GM12878 (cell line): Measurements from ENCODE around the gene WRAP73. TPM values are rescaled to one million over a fixed set of nuclear protein-coding genes. Genes with fewer than 3 reads are reported as not detected.

Experiments
- ATAC-seq: fragments of 200-7000 bp; cut with Tn5 transposase; 3 replicates; pipeline ENCODE4 v1.9.1; 2020; ENCODE audit warnings: mild to moderate bottlenecking, moderate library complexity
- BruUV-seq: library from RNA; stranded (reverse); fragments of 400-500 nt; replicated peaks from 2 replicates; lab custom pipeline; 2021; lab: Mats Ljungman, UMichigan
- CTCF ChIA-PET: fragments of 300-600 bp; sonication (Branson Sonifier 250); formaldehyde crosslinking; extraction: SDS; loops from one replicate; lab custom pipeline; 2021; ENCODE audit warnings: inconsistent platforms; lab: Yijun Ruan, JAX
- POLR2A ChIA-PET: fragments of 350-600 bp; formaldehyde crosslinking; extraction: SDS; loops from one replicate; lab custom pipeline; 2021; ENCODE audit warnings: inconsistent platforms; lab: Charles Lee
- RAD21 ChIA-PET: fragments of 300-600 bp; sonication (Branson Sonifier 250); formaldehyde crosslinking; loops from one replicate; lab custom pipeline; 2023; ENCODE audit warnings: antibody characterized with exemption; ENCODE audit not compliant: unreplicated experiment; lab: Charles Lee
- SMC1A ChIA-PET: fragments of 300-600 bp; sonication (Branson Sonifier 250); formaldehyde crosslinking; loops from one replicate; lab custom pipeline; 2023; ENCODE audit not compliant: unreplicated experiment, uncharacterized antibody; lab: Charles Lee
- DNase-seq: peaks from one replicate; pipeline ENCODE4 v3.0.0-alpha.2; 2011; ENCODE audit warnings: low read depth, low spot score
- FAIRE-seq: peaks from 3 replicates; lab custom pipeline; 2011; peaks lifted over from hg19 to GRCh38; lab: Jason Lieb, UNC
- H2AFZ ChIP-seq: 2 replicates; pipeline ENCODE4 v1.6.0; 2011; ENCODE audit warnings: low read depth, low read length, control low read depth; ENCODE audit not compliant: control insufficient read depth
- H3K27ac ChIP-seq: 2 replicates; pipeline ENCODE4 v1.5.1; 2011; ENCODE audit warnings: control low read depth; ENCODE audit not compliant: control insufficient read depth, insufficient read depth
- H3K27me3 ChIP-seq, 2 experiments: replicated peaks in 1 of 2; 2 replicates each; pipeline versions ENCODE4 v1.6.0 to v1.6.1; 2011; ENCODE audit warnings: low read length in 1 of 2; ENCODE audit not compliant: control insufficient read depth in 2 of 2, insufficient read depth in 2 of 2
- H3K36me3 ChIP-seq, 2 experiments: 2 replicates each; pipeline ENCODE4 v1.5.1; 2011; ENCODE audit warnings: low read length in 1 of 2; ENCODE audit not compliant: control insufficient read depth in 2 of 2, insufficient read depth in 2 of 2
- H3K4me1 ChIP-seq: 2 replicates; pipeline ENCODE4 v1.6.1; 2011; ENCODE audit warnings: mild to moderate bottlenecking, low read length, moderate library complexity, mixed read lengths; ENCODE audit not compliant: control insufficient read depth, insufficient read depth
- H3K4me2 ChIP-seq: 2 replicates; pipeline ENCODE4 v1.6.0; 2011; ENCODE audit warnings: control low read depth; ENCODE audit not compliant: control insufficient read depth, insufficient read depth
- H3K4me3 ChIP-seq: fragments of 200-600 bp; sonication (generic); 2 replicates; pipeline ENCODE4 v1.5.1; 2016
- H3K79me2 ChIP-seq: 2 replicates; pipeline ENCODE4 v1.6.0; 2011; ENCODE audit warnings: low read length; ENCODE audit not compliant: control insufficient read depth, insufficient read depth
- H3K9ac ChIP-seq: 2 replicates; pipeline ENCODE4 v1.8.0; 2011; ENCODE audit warnings: low read length, control low read depth, mixed read lengths; ENCODE audit not compliant: control insufficient read depth, insufficient read depth
- H3K9me3 ChIP-seq: replicated peaks from 3 replicates; pipeline ENCODE4 v1.5.1; 2011; ENCODE audit warnings: mild to moderate bottlenecking, low read length; ENCODE audit not compliant: control insufficient read depth, insufficient read depth
- H4K20me1 ChIP-seq: 2 replicates; pipeline ENCODE4 v1.6.0; 2011; ENCODE audit not compliant: control insufficient read depth, insufficient read depth
- BCL3 ChIP-seq: IDR thresholded peaks from 2 replicates; pipeline ENCODE4 v1.6.1; 2011; ENCODE audit warnings: borderline replicate concordance, low read depth, mild to moderate bottlenecking, moderate library complexity, low read length; ENCODE audit not compliant: insufficient read depth, poor library complexity, severe bottlenecking
- GATAD2B ChIP-seq: fragments of 450-650 bp; conservative IDR thresholded peaks from 2 replicates; pipeline ENCODE4 v1.6.1; 2017; ENCODE audit warnings: low read depth, mild to moderate bottlenecking, moderate library complexity
- IKZF2 ChIP-seq, 2 experiments: fragments of 450-650 bp; IDR thresholded peaks; 2 replicates each; pipeline ENCODE4 v1.6.1; 2017; ENCODE audit warnings: mild to moderate bottlenecking in 2 of 2, moderate library complexity in 2 of 2
- TCF3 ChIP-seq: IDR thresholded peaks from 2 replicates; pipeline ENCODE4 v1.6.1; 2012; ENCODE audit warnings: low read depth, mild to moderate bottlenecking, low read length, borderline replicate concordance; ENCODE audit not compliant: insufficient read depth
- WGBS: methylation state at CpG from one replicate; pipeline ENCODE4 v1.1.6; 2016; ENCODE audit warnings: low lambda C conversion rate; ENCODE audit not compliant: insufficient replicate concordance, insufficient coverage; ENCODE audit errors: missing lambda C conversion rate; 5-methylcytosine and 5-hydroxymethylcytosine counted together
- in situ Hi-C: fragments of 300-500 bp; cut with MboI; formaldehyde crosslinking; loops from 9 replicates; pipeline ENCODE4 v1.14.3; 2018; ENCODE audit warnings: mixed read lengths
- intact Hi-C: fragments of 100-400 bp; cut with micrococcal nuclease; formaldehyde crosslinking; loops from one replicate; pipeline ENCODE4 v1.14.2; 2022; ENCODE audit not compliant: unreplicated experiment
- polyA plus RNA-seq, 11 experiments: library from polyadenylated mRNA; depleted of rRNA in 4 of 11; unstranded in 6 of 11; stranded (reverse) in 5 of 11; fragments of >200 nt; fragmentation: Nextera tagmentation in 4 of 11; fragmentation: Illumina TruSeq in 1 of 11; extraction: Ambion mirVana in 4 of 11; extraction: Trizol in 1 of 11; gene quantifications; 1 replicate in 1 of 11; 2 replicates in 10 of 11; pipeline versions ENCODE4 v1.2.1 to v1.2.3, GENCODE V29; 2011 to 2016; ENCODE audit warnings: inconsistent platforms in 2 of 11, missing spikeins in 2 of 11, low read depth in 1 of 11
- total RNA-seq, 4 experiments: library from RNA; depleted of rRNA in 3 of 4; stranded (reverse); fragments of >200 nt in 3 of 4; fragmentation: Illumina TruSeq in 1 of 4; extraction: Trizol in 1 of 4; gene quantifications; 2 replicates each; pipeline versions ENCODE4 v1.2.1 to v1.2.3, GENCODE V29; 2013 to 2021
- TF ChIP-seq, protein P1 (sequence below): fragments of 450-650 bp; formaldehyde crosslinking; IDR thresholded peaks from 2 replicates; pipeline ENCODE4 v1.4.0; 2022; ENCODE audit warnings: mild to moderate bottlenecking, moderate library complexity

Gene WRAP73
- total and polyA plus RNA-seq, 10 of the 15 experiments (the other 5 are each of a cell fraction or from before 2014, with no cell fraction given) = 3.2 to 65.8 (median 48.0) TPM

GRCh38 chr1:3595949-3596348 lies 54.0 kb downstream of the WRAP73 start (continued):
- TF ChIP-seq, protein P1, sequence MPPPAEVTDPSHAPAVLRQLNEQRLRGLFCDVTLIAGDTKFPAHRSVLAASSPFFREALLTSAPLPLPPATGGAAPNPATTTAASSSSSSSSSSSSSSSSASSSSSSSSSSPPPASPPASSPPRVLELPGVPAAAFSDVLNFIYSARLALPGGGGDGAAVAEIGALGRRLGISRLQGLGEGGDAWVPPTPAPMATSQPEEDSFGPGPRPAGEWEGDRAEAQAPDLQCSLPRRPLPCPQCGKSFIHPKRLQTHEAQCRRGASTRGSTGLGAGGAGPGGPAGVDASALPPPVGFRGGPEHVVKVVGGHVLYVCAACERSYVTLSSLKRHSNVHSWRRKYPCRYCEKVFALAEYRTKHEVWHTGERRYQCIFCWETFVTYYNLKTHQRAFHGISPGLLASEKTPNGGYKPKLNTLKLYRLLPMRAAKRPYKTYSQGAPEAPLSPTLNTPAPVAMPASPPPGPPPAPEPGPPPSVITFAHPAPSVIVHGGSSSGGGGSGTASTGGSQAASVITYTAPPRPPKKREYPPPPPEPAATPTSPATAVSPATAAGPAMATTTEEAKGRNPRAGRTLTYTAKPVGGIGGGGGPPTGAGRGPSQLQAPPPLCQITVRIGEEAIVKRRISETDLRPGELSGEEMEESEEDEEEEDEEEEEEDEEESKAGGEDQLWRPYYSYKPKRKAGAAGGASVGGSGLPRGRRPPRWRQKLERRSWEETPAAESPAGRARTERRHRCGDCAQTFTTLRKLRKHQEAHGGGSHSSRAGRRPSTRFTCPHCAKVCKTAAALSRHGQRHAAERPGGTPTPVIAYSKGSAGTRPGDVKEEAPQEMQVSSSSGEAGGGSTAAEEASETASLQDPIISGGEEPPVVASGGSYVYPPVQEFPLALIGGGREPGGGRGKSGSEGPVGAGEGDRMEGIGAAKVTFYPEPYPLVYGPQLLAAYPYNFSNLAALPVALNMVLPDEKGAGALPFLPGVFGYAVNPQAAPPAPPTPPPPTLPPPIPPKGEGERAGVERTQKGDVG = no peak
- no peak for TF ChIP-seq GATAD2B

DNA sequence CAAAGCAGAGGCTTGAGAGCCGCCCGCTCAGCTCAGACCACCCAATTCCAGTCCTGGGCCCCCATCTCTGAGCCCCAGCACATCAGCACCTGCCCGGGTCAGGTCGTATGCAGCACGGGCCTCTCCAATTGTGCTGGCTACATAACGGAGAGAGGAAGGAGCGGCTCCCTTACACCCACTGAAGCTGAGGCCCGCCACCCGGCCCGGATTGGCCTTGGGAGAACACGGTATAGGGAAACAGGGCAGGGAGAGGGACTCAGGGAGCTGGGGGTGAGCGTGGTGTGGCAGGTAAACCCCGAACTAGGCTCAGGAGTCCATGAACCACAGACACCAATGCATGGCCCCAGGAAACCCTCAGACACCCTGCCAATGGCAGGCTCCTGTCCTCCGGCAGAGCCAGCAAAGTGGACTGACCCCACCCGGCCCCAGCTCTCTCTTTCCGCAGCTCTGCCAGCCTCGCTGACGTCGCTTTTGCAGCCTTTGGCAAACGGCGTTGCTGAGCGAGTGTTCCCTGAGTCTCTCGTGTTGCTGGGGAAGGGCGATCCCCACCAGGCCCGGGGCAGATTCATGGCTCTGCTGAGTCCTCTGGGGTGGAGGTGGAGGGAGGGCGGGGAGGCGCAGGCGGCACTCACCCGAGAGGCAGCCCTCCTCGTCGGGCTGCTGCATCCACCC lies 55.1 kb downstream of the WRAP73 start:
- WGBS = 65% methylated on average over 29 of the region's 31 CpGs
- ChIA-PET SMC1A (no interaction called here), CTCF (no interaction called here), RAD21 (interaction anchor here (0.6 kb wide), 1 partner anchor 28 kb away, joined by 3 read pairs; no protein-coding TSS in a partner anchor)
- in situ Hi-C loops = no loop called here
- FAIRE-seq = no peak
- H3K36me3 ChIP-seq = no peaks in the 10 kb centered on the region
- peaks cover 0 to 1% of the 10 kb centered on the region in 2 experiments; a peak in 2 of 4 replicates for H3K27me3 ChIP-seq
- H3K9me3 ChIP-seq = no peaks in the 10 kb centered on the region
- BruUV-seq = no TSS peak
- no peaks in the 10 kb centered on the region for H4K20me1 ChIP-seq
- H3K9ac ChIP-seq = no peak overlapping the region
- no peaks in the 10 kb centered on the region for H3K79me2 ChIP-seq
- H3K4me3 ChIP-seq = no peak overlapping the region
- intact Hi-C loops = no loop called here
- no peak overlapping the region for H3K27ac ChIP-seq
- H3K4me1 ChIP-seq = 0 out of 2 replicates have a peak, but pooled peaks cover 4% of the 10 kb centered on the region
- no peak overlapping the region for H3K4me2 ChIP-seq
- TF ChIP-seq IKZF2 (IDR thresholded peaks at IDR 0.05) (no peak), TCF3 (no peak), BCL3 (peak; percentile 23)
- TF ChIP-seq, protein P1 = no peak
- TF ChIP-seq, all 136 proteins: peak for 1
- POLR2A ChIA-PET = no interaction called here
- H2AFZ ChIP-seq = no peak overlapping the region
- DNase-seq (no peak), ATAC-seq (no peak)
